MM.1S (cell line): ENCODE measurements around the gene RPL10A.

Experiments used
- EZH2 ChIP-seq: fragments of 300-600 bp; sonication (generic); optimal IDR thresholded peaks from 2 replicates; pipeline ENCODE3; 2017; ENCODE audit warnings: low read depth, mild to moderate bottlenecking, antibody characterized with exemption, low read length, mixed read lengths
- EZH2phosphoT487 ChIP-seq: fragments of 300-600 bp; sonication (generic); IDR thresholded peaks from 2 replicates; pipeline ENCODE4 v1.6.1; 2018; ENCODE audit warnings: antibody characterized with exemption, low read length
- TF ChIP-seq, protein P1 (sequence below): fragments of 300-600 bp; sonication (generic); IDR thresholded peaks from 2 replicates; pipeline ENCODE4 v1.5.1; 2016; ENCODE audit warnings: antibody characterized with exemption, low read length, mixed read lengths

GRCh38 chr6:35477028-35477427 is 8.8 kb downstream of the RPL10A start:
- TF ChIP-seq, protein P1, sequence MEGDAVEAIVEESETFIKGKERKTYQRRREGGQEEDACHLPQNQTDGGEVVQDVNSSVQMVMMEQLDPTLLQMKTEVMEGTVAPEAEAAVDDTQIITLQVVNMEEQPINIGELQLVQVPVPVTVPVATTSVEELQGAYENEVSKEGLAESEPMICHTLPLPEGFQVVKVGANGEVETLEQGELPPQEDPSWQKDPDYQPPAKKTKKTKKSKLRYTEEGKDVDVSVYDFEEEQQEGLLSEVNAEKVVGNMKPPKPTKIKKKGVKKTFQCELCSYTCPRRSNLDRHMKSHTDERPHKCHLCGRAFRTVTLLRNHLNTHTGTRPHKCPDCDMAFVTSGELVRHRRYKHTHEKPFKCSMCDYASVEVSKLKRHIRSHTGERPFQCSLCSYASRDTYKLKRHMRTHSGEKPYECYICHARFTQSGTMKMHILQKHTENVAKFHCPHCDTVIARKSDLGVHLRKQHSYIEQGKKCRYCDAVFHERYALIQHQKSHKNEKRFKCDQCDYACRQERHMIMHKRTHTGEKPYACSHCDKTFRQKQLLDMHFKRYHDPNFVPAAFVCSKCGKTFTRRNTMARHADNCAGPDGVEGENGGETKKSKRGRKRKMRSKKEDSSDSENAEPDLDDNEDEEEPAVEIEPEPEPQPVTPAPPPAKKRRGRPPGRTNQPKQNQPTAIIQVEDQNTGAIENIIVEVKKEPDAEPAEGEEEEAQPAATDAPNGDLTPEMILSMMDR: no peak
- TF ChIP-seq EZH2 (no peak), EZH2phosphoT487 (no peak)
